Glomerular visceral epithelial cell (primary cell): ENCODE data around the gene HOXC9.
"Not testable (repeated sequence)": the region's sequence is repeated elsewhere in the genome, so short reads cannot be mapped to it uniquely, and the experiment has no call there.

ENCODE experiments used
- DNase-seq: peaks from one replicate; pipeline ENCODE4 v3.0.0-alpha.2; 2016; ENCODE audit errors: extremely low spot score

HOXC9 gene

DNA sequence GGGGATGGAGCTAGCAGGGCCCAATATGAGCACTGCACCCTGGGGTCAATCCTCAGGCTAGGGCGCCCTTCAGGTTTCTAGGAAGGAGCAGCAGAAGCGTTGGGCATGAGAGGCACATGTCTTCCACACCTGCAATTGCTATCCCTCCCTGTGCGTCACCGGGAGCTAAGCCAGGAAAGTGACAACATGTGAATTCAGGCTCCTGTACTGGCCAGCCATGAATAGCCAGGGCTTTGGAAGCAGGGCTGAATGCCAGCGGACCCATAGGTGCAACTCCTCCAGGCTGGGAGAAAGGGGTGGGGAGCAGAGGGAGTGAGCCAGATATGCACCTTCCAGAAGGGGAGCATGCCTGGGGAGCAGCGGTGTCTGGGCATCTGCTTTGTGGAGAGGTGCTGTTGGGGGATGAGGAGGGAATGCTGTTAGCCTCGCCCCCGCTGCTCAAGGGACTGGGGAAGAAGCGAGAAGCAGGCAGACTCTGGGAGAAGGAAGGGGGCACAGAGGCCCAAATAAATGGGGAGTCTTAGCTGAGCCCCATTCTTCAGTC is 39.0 kb downstream of the HOXC9 start:
- no peak for DNase-seq

DNA sequence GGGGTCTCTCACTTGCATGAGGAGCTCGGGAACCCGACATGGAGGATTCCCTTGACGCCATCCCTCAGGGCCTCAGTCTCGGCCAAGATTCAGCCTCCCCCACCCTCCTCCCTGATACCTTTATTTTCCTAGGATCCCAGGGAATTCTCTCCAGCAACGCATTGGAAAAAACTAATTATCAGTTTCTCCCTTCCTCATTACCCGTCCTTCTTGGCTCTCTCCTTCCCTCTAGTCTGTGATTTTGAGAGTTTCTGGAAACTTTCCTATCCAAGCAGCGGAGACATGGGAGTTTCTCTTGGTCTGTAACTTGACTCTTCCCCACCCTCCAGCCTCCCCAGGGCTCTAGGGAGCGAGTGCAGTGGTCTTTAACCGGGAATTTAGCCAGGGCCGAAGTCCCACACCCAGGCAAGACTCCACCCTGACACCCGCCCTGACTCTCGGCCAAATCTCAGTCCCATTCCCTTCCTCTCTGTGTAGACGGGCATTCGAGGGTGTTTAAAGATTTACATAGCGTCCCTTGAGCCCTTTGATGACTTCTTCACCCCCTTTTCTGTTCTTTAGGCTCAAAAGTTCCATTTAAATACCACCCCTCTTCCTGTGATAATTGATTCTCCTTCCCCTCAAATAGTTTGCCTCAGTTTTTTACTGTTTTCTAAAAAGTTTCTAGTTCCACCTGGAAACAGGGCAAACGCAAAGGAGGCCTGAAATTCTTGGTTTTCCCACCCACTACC is 39.6 kb downstream of the HOXC9 start:
- DNase-seq: no peak

DNA sequence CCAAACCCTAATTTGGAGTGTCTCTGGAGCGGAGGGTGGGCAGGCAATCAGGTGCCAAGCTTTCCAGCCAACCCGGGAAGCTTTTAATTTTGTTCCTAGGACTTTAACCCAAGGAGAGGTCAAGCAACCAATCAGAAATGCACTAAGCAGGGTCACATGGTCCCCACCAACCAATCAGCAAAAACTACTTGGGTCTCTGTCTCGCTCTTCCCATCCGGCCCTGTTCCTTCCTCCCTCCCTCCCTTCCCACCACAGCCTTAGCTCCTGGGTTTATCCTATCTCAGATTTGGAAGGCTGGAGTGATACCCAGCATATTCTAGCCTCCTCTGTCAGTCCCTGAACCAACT is 40.2 kb downstream of the HOXC9 start:
- no peak for DNase-seq

DNA sequence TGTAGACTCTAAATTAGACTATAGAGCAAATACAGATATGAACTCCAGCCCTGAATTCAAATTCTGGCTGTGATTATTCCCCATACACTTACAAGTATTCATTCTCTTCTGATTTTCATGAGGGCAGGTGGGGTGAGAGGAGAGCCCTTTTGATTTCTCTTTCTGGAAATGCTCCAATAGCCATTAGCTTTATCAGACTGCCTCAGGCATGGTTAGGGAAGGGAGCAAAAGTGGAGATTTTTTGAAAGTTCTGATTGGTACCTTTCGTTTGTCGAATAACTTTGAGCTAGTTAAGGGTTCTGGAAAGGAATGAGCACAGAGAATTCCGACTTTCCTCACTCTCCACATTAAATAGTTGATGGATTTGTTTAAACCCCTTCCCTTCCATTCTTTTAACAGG is 40.7 kb downstream of the HOXC9 start:
- DNase-seq: no peak

DNA sequence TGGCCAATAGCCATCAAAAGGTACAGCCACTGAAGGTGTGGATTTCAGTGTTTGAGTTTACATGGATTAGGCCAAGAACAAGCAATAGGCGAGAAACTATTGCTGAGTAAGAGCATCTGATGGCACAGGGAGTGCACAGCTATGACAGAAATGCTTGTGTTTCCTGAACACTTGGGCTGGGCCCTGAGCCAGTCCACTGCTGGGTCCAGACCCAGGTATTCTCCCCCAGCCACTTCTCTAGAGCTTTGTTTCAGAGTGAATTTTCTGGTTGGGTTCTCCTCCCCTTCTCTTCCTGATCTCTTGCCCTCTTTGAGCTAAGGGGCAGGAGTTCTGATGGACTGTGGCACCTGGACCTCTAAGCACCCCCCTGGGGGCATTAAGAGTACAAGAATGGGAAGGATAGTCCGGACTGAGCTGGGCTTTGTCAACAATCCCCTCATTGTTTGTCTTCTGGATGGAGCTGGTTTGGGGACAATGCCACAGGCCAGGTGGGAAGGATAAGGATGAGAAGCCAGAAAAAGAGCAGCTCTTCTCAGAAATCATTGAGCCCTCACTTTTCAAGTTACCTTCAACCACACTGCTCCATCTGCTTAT is 41.2 kb downstream of the HOXC9 start:
- no peak for DNase-seq

DNA sequence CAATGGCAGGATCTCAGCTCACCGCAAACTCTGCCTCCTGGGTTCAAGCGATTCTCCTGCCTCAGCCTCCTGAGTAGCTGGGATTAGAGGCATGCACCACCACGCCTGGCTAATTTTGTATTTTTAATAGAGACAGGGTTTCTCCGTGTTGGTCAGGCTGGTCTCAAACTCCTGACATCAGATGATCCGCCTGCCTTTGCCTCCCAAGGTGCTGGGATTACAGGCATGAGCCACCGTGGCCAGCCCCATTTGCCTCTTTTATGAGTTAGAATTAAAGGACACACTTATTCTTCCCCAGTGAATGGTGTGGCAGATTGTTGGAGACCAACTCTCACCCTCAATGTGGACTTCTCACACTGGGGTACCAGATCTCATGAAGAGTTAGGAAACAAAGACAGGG is 42.1 kb downstream of the HOXC9 start:
- not testable (repeated sequence) for DNase-seq

DNA sequence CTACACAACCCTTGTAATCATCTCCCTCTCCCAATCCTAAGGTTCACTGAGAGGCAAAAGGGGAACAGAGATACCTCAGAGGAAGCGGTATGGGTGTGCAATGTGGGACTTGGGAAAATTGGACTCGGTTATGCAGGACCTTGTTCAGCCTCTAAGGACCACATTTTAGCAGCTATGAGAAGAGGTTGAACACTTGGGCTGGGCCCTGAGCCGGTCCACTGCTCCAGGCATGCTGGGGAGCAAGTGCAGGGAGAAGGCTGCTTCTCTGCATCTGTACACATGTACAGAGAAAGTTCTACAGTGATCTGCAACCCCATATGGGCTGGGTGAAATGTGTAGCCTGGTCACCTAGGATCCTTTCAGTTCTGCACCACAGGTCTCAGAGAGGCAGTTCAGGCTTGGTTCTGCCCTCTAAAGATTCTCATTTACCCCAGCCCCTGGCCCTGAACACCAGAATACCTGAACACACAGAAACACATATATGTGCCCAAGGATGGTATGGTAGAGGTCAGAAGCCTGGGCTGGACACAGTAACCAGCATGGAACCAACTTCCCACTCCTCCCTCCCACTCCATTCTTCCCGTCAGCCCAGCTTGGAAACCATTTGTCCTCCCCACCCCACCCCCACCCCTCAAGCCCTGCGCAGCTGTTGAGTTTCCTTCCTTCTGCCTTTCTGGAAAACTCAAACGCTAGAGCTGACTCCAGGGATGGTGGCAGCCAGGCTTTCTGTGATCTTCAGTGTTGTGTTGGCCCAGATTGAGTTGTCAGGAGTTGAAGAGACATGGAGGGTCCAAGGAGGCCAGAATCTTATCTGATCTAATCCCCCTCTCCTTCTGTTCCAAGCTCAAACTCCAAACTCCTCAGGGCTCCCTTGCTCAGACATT is 43.3 kb downstream of the HOXC9 start:
- DNase-seq: no peak

DNA sequence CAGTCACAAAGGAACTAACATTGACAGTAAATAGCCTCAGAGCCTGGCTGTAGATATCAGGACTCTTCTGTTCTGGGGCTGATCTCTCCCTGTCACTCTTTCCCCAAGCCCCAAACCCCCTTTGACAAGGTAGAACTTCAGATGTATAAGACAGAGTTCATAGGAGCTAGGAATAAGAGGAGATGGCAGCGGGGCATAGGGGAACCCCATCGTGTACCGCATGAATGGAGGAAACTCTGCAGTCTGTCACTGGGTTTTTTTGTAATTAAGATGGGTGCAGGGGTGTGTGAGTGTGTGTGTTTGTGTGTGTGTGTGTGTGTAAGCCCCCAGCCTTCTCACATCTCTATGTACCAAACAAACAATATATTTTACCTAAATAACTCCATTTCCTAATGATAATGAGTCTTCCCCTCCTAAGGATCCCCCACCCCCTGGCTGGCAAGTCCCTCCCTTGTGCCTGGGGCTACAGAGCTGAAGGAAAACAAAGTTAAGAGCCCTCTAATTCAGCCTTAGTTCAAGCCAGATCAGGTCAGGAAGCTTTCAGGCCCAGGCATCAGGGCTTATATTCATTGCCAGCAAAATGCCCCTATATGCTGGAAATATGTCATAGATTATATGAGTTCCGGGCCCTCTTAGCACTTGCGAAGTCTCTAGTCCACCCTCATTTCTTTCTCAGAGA is 44.6 kb downstream of the HOXC9 start:
- DNase-seq: no peak

DNA sequence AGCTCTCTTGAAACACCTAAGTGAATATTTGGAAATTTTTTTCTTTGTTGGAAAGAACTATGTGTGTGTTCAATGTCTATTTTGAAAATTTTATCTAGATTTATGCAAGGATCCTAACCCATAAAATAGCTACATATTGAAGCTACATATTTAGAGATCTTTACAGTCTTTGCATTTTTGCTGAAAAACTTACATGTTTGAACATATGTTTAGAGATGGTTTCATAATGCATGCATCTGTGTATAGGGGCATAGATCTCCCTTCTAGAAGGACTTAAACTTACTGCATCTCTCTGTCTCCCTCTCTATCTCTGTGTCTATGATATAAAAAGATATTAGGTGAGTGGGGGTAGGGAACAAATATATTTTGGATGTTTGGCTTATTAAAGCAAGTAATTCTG is 45.4 kb downstream of the HOXC9 start:
- no peak for DNase-seq

DNA sequence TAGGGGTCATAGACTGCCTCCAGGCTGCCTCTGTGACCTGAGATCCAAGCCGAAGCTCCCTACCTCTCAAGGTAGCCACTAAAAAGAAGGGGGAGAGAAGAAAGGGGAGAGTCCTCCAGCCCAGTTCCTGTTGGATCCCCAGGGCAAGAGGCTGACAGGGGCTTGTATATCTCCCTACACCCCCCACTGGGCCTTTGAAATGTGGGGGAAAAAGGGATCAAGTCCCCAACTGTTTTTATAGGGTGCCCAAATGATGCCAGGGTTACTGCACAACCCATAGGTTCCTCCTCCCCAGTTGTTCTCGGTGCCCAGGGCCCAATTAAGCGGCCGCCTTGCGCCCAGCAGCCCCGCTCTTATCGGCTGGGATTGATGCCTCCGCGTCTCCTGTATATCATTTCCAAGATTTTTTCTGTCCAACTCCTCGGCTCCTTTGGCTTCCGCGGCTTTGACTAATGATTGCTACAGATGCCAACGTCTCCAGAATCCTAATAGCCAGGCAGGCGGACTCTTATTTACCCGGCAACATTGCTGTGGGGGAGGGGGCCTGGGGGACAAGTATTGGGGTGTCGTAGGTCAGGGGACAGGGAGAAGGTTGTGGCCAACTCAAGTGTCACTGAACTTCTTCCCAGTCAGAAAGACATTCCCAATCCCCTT is 46.0 kb downstream of the HOXC9 start:
- DNase-seq: no peak

DNA sequence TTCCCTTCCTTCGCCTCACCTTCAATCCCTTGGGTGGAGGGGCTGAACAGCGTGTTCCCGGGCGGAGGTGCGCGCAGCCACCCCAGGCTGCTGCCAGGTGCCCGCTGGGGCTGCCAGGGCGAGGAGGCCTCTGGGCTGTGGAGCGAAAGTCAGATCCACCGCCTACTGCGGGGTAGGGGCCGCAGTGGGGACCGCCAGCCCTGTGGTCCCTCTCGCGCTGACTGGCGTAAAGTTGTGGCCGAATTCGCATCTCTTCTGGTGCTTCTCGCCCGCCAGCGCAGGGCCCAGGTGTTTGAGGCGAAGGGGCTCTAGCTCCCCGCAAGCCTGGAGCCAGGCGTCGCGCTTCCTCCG is 46.8 kb downstream of the HOXC9 start:
- no peak for DNase-seq

DNA sequence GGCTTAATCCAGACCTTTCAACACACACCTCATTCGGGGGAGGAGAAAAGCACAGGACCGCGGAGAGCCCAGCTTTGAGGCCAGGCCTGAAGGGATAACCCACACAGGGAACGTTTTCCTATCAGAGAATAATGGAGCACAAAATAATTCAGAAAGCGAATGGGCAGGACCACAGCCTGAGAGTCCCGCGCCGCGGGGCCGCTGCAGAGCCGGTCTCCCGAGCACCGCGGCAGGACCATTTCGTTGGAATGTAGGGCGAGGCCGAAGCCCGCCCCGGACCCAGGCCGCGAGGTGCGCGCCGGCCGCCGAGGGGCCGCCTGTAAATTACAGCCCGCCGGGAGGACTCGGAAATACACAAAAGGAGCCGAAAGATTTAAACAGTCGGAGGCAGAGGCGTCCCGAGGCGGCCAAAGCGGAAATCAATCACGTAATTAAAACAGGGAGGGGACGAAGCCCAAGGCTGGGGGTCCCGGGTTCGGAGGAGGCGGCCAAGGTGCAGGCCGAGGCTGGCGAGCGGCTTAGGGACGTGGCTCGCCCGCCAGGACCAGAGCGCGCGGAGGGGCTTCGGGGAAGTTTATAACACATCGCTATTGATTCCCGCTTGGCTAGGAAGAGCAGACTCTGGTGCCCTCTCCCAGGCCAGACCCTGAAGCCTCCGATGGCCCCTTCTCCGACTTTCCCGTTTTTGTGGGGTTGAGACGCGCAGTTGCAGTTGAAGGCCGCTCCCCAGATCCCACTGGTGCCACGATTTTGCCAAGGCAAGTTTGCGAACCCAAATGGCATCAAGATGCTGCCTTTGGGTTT is 47.4 kb downstream of the HOXC9 start:
- DNase-seq: no peak

DNA sequence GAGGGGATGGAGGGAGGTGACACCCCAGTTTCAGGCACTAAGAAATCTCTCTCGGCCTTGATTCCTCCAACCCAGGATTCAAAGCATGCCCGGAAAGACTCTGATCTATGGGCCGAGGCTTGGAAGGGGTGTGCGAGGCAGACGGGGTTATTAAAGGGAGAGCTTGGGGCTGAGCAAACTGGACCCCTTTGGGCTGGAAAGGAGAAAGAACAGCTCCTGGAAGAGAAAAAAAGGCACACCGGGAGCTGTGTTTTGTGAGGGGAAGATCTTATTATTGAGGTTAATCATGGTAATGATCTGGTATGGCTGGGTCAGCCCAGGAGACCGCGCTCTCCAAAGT is 48.0 kb downstream of the HOXC9 start:
- no peak for DNase-seq

DNA sequence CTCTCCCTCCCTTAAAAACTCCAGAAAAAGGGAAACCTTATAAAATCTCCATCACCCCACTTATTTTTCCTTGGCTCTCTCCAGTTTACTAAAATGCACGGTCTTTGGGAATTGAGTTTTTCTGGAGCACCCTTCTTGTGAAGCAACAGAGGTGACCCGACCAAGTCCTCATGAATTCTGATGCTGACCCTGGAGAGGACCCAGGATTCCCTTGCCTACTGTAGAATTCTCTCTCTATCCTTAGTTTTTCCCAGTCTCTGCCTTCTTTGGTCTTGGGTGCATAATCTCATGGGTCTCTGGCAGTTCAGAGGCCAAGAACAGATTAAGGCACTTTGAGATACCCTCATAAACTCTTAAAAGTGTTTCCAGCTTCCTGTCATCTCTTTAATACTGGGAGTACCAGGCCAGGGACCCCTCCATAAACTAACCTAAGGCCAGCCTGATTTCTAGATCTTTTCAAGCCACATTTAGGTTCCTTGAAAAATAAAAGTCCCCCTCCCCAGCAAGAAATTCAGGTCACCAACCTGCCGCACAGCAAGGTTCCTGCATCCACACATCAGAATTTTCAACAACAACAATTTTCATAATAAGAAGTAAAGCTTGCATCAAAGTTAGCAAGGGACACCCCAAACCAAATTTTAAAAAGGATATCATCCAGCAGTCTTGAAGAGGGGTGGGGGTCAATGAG is 48.6 kb downstream of the HOXC9 start:
- no peak for DNase-seq

DNA sequence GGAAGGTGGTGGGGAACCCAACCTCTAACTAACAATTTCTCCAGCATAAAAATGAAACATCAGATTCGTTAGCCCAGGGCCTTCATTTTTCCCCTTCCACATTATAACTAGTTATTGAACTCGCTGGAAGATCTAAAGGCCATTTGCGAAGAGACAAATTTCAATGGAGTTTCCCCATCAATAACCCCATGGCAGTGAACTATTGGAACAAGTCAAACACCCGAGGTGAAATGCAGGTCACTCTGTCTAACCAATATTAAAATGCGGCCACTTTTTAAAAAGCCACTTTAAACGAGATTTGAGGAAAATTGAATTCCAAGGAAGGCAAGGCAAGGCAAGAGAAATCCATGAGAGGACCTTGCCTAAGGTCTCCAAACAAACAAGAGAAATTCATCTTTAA is 49.1 kb downstream of the HOXC9 start:
- DNase-seq: no peak

DNA sequence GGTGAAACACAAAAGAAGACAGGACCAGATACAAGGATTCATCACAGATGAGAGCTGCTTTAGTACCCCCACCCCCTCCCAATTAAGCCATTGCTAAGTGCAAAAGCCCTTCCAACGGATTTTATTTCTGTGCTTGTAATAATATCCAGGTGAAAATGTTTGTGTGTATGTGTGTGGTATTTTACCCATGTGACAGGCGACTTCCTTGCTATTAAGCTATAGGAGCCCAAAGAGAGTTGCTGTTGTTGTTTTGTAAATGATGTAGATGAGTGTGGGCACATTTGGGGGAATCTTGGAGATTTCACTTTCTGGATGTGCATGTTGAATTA is 50.5 kb downstream of the HOXC9 start:
- DNase-seq: no peak

DNA sequence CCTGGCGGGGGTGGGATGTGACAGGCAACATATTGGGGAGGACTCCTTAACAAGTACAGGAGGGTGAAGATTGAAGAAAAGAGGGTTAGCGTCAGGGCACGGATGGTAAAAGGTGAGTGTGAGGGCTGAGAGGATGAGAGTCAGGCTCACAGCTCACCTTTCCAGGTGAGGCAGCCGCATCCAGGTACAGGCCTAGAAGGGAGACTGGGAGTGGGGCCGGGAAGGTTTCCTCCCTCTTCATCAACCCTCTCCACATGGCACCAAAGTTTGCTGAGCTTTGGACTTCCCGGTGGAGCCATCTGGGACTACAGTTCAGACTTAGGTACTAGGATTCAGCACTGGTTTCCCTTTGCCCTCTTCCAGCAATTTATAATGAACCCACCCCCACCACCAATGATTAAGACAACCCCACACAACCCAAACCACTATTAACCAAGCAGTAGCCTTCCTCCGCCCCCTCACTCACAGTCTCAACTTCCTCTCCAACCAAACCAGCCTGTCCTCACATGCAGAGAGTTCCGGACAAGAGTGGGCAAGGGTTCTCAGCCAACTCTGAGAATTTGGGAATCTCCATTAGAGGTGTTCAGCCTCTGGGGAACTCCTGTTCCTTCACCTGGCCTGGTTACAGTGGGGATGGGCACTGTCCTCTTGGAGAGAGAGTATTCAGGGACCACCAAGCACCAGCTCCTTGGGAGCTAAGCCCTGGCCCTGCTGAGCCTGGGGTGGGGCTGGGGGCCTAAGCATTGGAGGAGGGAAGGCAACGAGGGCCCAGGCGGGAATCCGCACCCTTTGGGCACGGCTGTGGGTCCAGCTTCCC is 51.3 kb downstream of the HOXC9 start:
- no peak for DNase-seq

DNA sequence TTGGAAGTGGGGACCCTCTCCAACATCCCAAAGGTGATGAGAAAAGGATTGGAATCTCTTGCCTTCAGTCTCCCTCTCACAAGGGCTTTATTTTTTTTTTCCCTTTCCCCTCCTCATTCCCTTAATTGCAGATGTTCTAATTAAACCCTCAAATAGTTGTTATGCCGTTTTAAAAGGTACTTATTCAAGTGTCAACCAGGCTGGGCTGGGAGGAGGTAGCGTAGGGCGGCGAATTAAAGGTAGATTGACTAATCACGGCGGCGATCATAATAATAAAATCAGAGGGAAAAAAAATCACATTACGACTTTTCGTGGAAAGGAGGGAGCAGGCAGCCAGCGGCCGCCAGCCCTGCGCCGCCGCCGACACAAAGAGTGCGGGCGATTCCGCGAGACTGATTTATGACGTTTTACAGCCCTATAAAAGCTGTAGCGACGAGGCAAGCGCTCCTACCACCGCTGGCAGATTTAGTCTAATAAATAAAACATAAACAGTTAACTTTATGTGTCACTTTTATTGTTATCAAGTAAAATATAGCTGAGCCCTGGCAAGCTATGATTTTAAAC is 52.0 kb downstream of the HOXC9 start:
- no peak for DNase-seq

DNA sequence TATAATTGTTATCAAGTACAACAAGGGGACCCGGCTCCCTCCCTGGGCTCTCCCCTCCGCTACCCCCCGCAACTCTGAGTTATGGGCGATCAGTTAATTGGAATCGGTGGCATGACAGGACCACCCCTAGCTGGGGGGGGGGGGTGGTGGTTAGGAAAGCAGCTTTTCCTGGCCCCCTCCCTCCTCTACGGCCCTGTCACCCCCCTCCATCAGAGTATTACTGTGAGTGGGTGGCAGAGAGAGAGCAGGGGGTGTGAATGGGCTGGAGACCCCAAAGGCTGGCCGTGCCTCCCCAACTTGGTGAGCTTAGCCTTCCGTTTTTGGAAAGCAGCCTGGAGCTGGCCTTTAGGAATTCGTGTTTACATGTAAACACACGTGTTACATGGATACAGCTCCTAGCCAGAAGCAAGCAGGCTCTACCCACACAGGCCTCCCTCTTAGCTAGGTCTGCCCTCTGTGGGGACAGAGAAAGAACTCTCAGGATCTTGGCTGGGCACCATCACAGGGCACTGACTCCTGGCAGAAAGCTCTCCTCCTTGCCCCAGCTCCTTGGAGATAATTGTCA is 52.6 kb downstream of the HOXC9 start:
- no peak for DNase-seq
